Type B pancreatic cell (in vitro differentiated cells): ENCODE results near the gene SLC45A2. TPM values are rescaled to one million over a fixed set of nuclear protein-coding genes. Genes with fewer than 3 reads are reported as not detected.
"Not testable (repeated sequence)": the region's sequence is repeated elsewhere in the genome, so short reads cannot be mapped to it uniquely, and the experiment has no call there.

Experiments
- DNase-seq: peaks from one replicate; pipeline ENCODE4 v3.0.0; 2021; ENCODE audit warnings: mixed read lengths; ENCODE audit not compliant: unreplicated experiment; ENCODE audit errors: extremely low spot score
- H3K27ac Mint-ChIP-seq: 2 replicates; pipeline ENCODE4 v1.8.0; 2021; ENCODE audit warnings: mild to moderate bottlenecking, mixed read lengths
- H3K27me3 Mint-ChIP-seq: 2 replicates; pipeline ENCODE4 v1.8.0; 2021; ENCODE audit warnings: mixed read lengths
- H3K36me3 Mint-ChIP-seq: 2 replicates; pipeline ENCODE4 v1.8.0; 2021; ENCODE audit warnings: mixed read lengths
- H3K4me1 Mint-ChIP-seq: one replicate; pipeline ENCODE4 v1.8.0; 2021; ENCODE audit warnings: mixed read lengths; ENCODE audit not compliant: unreplicated experiment
- H3K4me3 Mint-ChIP-seq: 2 replicates; pipeline ENCODE4 v1.8.0; 2021; ENCODE audit warnings: mild to moderate bottlenecking, mixed read lengths
- H3K9me3 Mint-ChIP-seq: 2 replicates; pipeline ENCODE4 v1.8.0; 2021; ENCODE audit warnings: mixed read lengths
- long read RNA-seq: library from polyadenylated mRNA; unstranded; transcript quantifications from one replicate; pipeline ENCODE4 v2.0.0, GENCODE V29; 2020
- total RNA-seq: library from RNA; stranded (reverse); gene quantifications from 2 replicates; pipeline ENCODE4 v1.2.1, GENCODE V29; 2021; ENCODE audit warnings: low replicate concordance
- TF ChIP-seq, protein P1 (sequence below): fragments of 200-600 bp; sonication (generic); conservative IDR thresholded peaks from 2 replicates; pipeline ENCODE4 v1.5.0; 2021; ENCODE audit warnings: antibody characterized with exemption, mild to moderate bottlenecking

The SLC45A2 gene, protein sequence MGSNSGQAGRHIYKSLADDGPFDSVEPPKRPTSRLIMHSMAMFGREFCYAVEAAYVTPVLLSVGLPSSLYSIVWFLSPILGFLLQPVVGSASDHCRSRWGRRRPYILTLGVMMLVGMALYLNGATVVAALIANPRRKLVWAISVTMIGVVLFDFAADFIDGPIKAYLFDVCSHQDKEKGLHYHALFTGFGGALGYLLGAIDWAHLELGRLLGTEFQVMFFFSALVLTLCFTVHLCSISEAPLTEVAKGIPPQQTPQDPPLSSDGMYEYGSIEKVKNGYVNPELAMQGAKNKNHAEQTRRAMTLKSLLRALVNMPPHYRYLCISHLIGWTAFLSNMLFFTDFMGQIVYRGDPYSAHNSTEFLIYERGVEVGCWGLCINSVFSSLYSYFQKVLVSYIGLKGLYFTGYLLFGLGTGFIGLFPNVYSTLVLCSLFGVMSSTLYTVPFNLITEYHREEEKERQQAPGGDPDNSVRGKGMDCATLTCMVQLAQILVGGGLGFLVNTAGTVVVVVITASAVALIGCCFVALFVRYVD
- 0.62 and 2.1 TPM in 2 replicates for total RNA-seq
- long read RNA-seq, result 0 reads

DNA sequence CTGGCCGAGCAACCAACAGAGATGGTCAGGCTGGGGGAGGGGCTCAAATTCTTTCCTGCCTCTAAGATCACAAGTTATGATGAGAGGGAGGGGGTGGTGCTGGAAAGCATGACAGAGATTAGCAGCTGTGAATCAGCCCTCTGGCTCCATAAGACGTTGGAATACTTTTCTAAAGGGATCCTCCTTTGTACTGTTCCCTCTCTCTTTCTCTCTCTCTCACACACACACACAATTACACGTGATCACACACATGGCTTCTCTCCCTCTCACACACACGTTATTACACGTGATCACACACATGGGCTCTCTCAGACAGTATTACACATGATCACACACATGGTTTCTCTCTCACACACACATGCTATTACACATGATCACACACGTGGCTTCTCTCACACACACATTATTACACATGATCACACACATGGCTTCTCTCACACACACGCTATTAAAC lies at the start of gene SLC45A2:
Gene SLC45A2 (minus strand): TSS at position 23 of the 454 bp plus-strand sequence. CDS start 110 bp downstream, outside the sequence.
- TF ChIP-seq, protein P1, sequence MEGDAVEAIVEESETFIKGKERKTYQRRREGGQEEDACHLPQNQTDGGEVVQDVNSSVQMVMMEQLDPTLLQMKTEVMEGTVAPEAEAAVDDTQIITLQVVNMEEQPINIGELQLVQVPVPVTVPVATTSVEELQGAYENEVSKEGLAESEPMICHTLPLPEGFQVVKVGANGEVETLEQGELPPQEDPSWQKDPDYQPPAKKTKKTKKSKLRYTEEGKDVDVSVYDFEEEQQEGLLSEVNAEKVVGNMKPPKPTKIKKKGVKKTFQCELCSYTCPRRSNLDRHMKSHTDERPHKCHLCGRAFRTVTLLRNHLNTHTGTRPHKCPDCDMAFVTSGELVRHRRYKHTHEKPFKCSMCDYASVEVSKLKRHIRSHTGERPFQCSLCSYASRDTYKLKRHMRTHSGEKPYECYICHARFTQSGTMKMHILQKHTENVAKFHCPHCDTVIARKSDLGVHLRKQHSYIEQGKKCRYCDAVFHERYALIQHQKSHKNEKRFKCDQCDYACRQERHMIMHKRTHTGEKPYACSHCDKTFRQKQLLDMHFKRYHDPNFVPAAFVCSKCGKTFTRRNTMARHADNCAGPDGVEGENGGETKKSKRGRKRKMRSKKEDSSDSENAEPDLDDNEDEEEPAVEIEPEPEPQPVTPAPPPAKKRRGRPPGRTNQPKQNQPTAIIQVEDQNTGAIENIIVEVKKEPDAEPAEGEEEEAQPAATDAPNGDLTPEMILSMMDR, result no peak
- H3K9me3 Mint-ChIP-seq, result no peaks in the 10 kb centered on the region
- no peaks in the 10 kb centered on the region for H3K4me1 Mint-ChIP-seq
- no peak within 1 kb of the TSS for H3K27ac Mint-ChIP-seq
- H3K4me3 Mint-ChIP-seq, result no peak within 1 kb of the TSS
- no peaks in the 10 kb centered on the region for H3K27me3 Mint-ChIP-seq
- H3K36me3 Mint-ChIP-seq, result peaks cover 19% of the 10 kb centered on the region
- no peak for DNase-seq

DNA sequence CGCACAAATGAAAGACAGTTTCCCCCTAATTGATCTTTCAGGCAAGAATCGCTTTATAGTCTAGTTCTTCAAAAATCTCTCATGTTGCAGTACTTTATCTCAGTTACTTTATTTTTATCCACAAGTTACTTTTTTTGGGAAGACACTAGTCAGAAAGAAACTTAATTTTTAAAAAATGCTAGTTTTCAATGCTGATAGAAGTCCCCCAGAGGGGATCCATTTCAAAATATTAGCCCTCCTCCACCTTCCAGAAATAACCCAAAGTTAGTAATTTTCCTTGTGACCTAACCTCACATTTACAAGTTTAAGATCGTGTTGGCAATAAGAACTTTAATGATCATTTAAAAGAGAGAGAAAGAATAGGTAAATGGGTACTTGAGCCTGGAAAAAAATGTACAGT lies 47.5 kb upstream of the SLC45A2 start:
- Mint-ChIP-seq H3K4me3 (no peak overlapping the region), H3K27me3 (no peaks in the 10 kb centered on the region), H3K36me3 (peaks cover 8% of the 10 kb centered on the region), H3K27ac (no peak overlapping the region), H3K4me1 (no peaks in the 10 kb centered on the region), H3K9me3 (no peaks in the 10 kb centered on the region)
- TF ChIP-seq, protein P1, result no peak
- no peak for DNase-seq

DNA sequence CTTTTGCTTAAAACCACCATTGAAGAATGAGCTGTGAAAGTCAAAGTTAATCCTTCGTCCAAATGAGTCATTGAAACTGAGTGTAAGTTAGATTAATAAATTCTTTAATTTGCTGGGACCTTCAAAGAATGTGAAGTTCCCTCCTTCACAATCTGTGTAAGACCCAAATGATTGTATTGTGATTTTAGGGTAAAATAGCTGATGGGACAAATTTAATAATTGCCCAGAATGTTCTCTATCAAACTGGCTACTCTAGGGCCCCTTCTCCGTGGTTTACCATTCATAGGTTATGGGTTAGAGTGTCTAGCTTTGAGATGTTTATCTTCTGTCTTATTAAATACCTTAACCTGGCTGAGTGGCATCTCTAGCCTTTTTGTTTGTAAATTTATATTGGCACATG lies 46.6 kb upstream of the SLC45A2 start:
- no peak for DNase-seq
- Mint-ChIP-seq H3K36me3 (peaks cover 8% of the 10 kb centered on the region), H3K9me3 (no peaks in the 10 kb centered on the region), H3K27me3 (no peaks in the 10 kb centered on the region), H3K4me3 (no peak overlapping the region), H3K27ac (no peak overlapping the region), H3K4me1 (no peaks in the 10 kb centered on the region)
- TF ChIP-seq, protein P1, result no peak

DNA sequence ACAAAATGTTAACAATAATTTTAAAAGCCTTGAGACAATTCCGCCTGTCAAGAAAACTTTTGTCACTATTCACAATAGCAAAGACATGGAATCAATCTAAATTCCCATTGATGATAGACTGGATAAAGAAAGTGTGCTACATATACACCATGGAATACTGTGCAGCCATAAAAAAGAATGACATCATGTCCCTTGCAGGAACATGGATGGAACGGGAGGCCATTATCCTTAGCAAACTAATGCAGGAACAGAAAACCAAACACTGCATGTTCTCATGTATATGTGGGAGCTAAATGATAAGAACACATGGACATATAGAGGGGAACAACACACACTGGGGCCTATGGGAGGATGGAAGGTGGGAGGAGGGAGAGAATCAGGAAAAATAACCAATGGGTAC lies 46.1 kb upstream of the SLC45A2 start:
- not testable (repeated sequence) for H3K4me3 Mint-ChIP-seq, H3K36me3 Mint-ChIP-seq, H3K27me3 Mint-ChIP-seq, H3K27ac Mint-ChIP-seq, DNase-seq, H3K4me1 Mint-ChIP-seq, H3K9me3 Mint-ChIP-seq

DNA sequence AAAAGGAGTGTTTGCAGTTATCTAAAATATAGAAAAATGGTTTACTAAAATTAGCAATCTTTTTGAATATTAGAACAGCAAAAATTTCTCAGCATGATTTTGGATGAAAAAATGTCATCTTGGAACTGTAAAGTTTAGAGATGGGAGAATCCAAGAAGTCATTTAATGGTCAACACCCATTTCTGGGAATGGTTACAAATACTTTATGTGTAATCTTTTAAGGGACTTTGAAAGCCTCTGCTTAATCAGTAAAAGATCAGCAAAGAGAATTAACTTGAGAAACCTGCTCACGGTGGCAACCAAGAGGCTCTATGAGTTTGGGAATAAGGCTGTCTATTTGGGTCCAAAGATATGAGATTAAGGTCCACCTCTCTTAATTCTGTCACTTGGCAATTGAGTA lies 45.6 kb upstream of the SLC45A2 start:
- no peak overlapping the region for H3K4me3 Mint-ChIP-seq
- peaks cover 8% of the 10 kb centered on the region for H3K36me3 Mint-ChIP-seq
- no peaks in the 10 kb centered on the region for H3K9me3 Mint-ChIP-seq
- DNase-seq, result no peak
- no peaks in the 10 kb centered on the region for H3K27me3 Mint-ChIP-seq
- H3K27ac Mint-ChIP-seq, result no peak overlapping the region
- TF ChIP-seq, protein P1, result no peak
- H3K4me1 Mint-ChIP-seq, result no peaks in the 10 kb centered on the region

DNA sequence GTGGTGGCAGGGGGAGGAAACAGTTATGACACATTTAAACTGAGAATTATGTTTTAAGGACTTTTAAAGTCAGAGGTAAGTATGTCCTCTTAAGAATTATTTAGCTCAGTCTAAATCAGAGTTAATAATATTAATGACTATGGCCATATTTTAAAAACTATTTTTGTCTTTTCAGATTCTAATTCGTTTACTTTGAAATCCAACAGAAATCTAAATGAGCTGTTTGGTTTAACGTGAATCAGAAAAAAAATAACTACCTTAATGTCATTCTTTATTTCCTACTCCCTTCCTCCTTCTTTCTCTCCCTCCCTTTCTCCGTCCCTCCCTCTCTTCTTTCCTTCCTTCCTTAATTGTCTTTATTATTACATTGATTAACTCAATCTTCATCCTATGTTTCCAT lies 43.9 kb upstream of the SLC45A2 start:
- Mint-ChIP-seq H3K4me1 (no peaks in the 10 kb centered on the region), H3K27me3 (no peaks in the 10 kb centered on the region), H3K36me3 (peaks cover 9% of the 10 kb centered on the region), H3K9me3 (no peaks in the 10 kb centered on the region), H3K27ac (no peak overlapping the region), H3K4me3 (no peak overlapping the region)
- TF ChIP-seq, protein P1, result no peak
- no peak for DNase-seq
